Omental fat pad (tissue), 4 donors: ENCODE results near the gene PAX8. TPM values are rescaled to one million over a fixed set of nuclear protein-coding genes. Genes with fewer than 3 reads are reported as not detected.

Source experiments
- ATAC-seq: fragments of 150-250 bp; one replicate; pipeline ENCODE4 v1.9.1; 2016; ENCODE audit warnings: mild to moderate bottlenecking, moderate library complexity; ENCODE audit not compliant: low FRiP score
- DNase-seq: peaks from one replicate; pipeline ENCODE4 v3.0.0-alpha.2; 2019; ENCODE audit warnings: low spot score
- total RNA-seq, 4 donors: library from RNA; depleted of rRNA; stranded (reverse); fragments of >200 nt; gene quantifications; one replicate each; pipeline ENCODE4 v1.1.0, GENCODE V29; 2016
- TF ChIP-seq, protein P1 (sequence below), 3 donors: fragments of 450-650 bp; IDR thresholded peaks; one replicate each; pipeline ENCODE4 v1.5.1; 2016 to 2017; ENCODE audit warnings: antibody characterized with exemption in 3 of 3, mild to moderate bottlenecking in 3 of 3, moderate library complexity in 2 of 3

The PAX8 gene
- total RNA-seq, 4 donors from 2014 or later = 2.8 to 9.4 (median 5.8) TPM

- ATAC-seq (peak; percentile 74), DNase-seq (no peak)
- TF ChIP-seq, protein P1, sequence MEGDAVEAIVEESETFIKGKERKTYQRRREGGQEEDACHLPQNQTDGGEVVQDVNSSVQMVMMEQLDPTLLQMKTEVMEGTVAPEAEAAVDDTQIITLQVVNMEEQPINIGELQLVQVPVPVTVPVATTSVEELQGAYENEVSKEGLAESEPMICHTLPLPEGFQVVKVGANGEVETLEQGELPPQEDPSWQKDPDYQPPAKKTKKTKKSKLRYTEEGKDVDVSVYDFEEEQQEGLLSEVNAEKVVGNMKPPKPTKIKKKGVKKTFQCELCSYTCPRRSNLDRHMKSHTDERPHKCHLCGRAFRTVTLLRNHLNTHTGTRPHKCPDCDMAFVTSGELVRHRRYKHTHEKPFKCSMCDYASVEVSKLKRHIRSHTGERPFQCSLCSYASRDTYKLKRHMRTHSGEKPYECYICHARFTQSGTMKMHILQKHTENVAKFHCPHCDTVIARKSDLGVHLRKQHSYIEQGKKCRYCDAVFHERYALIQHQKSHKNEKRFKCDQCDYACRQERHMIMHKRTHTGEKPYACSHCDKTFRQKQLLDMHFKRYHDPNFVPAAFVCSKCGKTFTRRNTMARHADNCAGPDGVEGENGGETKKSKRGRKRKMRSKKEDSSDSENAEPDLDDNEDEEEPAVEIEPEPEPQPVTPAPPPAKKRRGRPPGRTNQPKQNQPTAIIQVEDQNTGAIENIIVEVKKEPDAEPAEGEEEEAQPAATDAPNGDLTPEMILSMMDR (IDR thresholded peaks at IDR 0.05) = no peak
These were observed 53.2 kb downstream of the PAX8 start for GRCh38 chr2:113225263-113226259.

DNA sequence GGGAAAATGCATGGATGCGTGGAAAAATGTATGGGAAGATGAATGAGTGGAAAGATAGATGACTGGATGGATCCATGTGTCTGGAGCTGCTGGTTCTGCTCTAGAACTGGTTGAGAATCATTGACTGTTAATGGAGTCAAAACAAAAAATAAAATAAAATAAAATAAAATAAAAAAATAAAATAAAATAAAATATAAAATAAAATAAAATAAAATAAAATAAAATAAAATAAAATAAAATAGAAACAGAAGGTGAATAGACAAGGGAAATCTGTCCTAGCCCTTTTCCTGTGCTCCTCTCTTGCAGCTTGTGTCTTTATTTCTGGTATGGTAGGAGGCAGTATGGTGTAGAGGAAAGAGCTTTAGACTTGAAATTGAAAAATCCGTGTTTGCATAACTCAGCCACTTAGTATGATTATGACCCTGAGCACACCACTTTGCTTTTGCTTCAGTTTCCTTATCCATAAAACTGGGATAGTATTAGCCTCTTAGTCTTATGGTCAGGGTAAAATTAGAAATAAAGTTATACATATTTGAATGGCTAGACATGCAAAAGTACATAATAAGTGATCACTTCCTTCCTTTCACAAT is 54.0 kb downstream of the PAX8 start:
- TF ChIP-seq, protein P1 (IDR thresholded peaks at IDR 0.05) = no peak
- DNase-seq = no peak
- ATAC-seq = no peak

- DNase-seq = no peak
- ATAC-seq = no peak
- TF ChIP-seq, protein P1 (IDR thresholded peaks at IDR 0.05) = no peak
These were observed 54.9 kb downstream of the PAX8 start for GRCh38 chr2:113223813-113224212.

DNA sequence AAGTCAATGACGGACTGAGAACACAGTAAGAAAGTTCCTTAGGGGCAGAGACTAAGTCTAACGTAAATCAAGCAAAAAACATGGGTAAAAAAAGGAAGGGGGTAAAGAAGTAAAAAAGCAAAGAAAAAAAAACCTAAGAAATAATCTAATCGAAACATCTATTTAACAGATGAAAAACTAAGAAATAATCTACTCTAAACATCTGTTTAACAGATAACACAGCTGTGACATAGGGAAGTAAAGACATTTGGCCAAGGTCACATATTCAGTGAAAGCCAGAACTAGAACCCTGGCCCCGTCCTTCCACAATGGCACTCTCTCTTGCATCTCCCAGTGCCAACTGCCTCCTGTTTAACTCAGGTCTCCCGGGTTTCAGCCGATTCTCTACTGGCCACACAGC is 56.9 kb downstream of the PAX8 start:
- DNase-seq (no peak), ATAC-seq (no peak)
- TF ChIP-seq, protein P1 (IDR thresholded peaks at IDR 0.05) = no peak

GRCh38 chr2:113220970-113221708 is 57.6 kb downstream of the PAX8 start:
- DNase-seq (no peak), ATAC-seq (no peak)
- TF ChIP-seq, protein P1 (IDR thresholded peaks at IDR 0.05) = no peak

- TF ChIP-seq, protein P1 (IDR thresholded peaks at IDR 0.05) = no peak
- ATAC-seq (peak; percentile 64), DNase-seq (no peak)
These were observed 58.7 kb downstream of the PAX8 start for GRCh38 chr2:113219889-113220641.
